GM23248 (cell line): ENCODE data around the gene P2RY2.

Experiments
- EZH2 ChIP-seq: fragments of 200-600 bp; sonication (generic); IDR thresholded peaks from 2 replicates; pipeline ENCODE4 v1.6.1; 2018; ENCODE audit warnings: antibody characterized with exemption, mild to moderate bottlenecking; ENCODE audit not compliant: insufficient read depth, poor library complexity, severe bottlenecking
- EZH2phosphoT487 ChIP-seq: fragments of 200-600 bp; sonication (generic); IDR thresholded peaks from 2 replicates; pipeline ENCODE4 v1.6.1; 2018; ENCODE audit warnings: antibody characterized with exemption, moderate library complexity, mild to moderate bottlenecking, low read depth; ENCODE audit not compliant: insufficient read depth

- TF ChIP-seq EZH2phosphoT487, result no peak
- TF ChIP-seq EZH2, result no peak
These were observed 55.3 kb downstream of the P2RY2 start for GRCh38 chr11:73273222-73273895.
